ENCODE measurements around the gene TUBA1B.

GRCh38 chr12:49121047-49121696, 10.0 kb downstream of the TUBA1B start:
- TF ChIP-seq CTCF (IDR thresholded peaks at IDR 0.05; ENCODE audit: low read depth, low read length, missing input control) (peak; percentile 78), SP1 (IDR thresholded peaks at IDR 0.05) (peak; percentile 37), RAD21 (IDR thresholded peaks at IDR 0.05) (peak; percentile 91 to 92), FOXA1 (IDR thresholded peaks at IDR 0.05) (no peak), TAF1 (conservative IDR thresholded peaks at IDR 0.05) (no peak), EGR1 (IDR thresholded peaks at IDR 0.05; ENCODE audit: low read depth in 2 of 2) (no peak), REST (IDR thresholded peaks at IDR 0.05) (no peak), RXRA (IDR thresholded peaks at IDR 0.05) (peak; percentile 11 to 53)
